ENCODE data around the gene NDUFA8.

Gene NDUFA8

GRCh38 chr9:122113574-122113973, 46.0 kb downstream of the NDUFA8 start:
- no peak overlapping the region for H3K27ac ChIP-seq (ENCODE audit: poor library complexity, severe bottlenecking)
- DNase-seq (ENCODE audit: low spot score) = no peak
- ATAC-seq (ENCODE audit: low read depth) = no peak

GRCh38 chr9:122112238-122112637, 47.3 kb downstream of the NDUFA8 start:
- Histone ChIP-seq H3K4me3 (ENCODE audit: severe bottlenecking) (no peak overlapping the region), H3K9me3 (ENCODE audit: severe bottlenecking) (no peaks in the 10 kb centered on the region), H3K27ac (ENCODE audit: poor library complexity, severe bottlenecking) (no peak overlapping the region), H3K27me3 (ENCODE audit: insufficient read depth, poor library complexity, severe bottlenecking) (no peaks in the 10 kb centered on the region), H3K36me3 (ENCODE audit: low read depth) (no peaks in the 10 kb centered on the region), H3K4me1 (ENCODE audit: insufficient read depth, poor library complexity, severe bottlenecking) (no peaks in the 10 kb centered on the region)
- TF ChIP-seq CTCF (IDR thresholded peaks at IDR 0.05; ENCODE audit: poor library complexity, severe bottlenecking) = no peak
- no peak for ATAC-seq (ENCODE audit: low read depth)
- DNase-seq (ENCODE audit: low spot score) = no peak

More at GRCh38 chr9:122113574-122113973, 46.0 kb downstream of the NDUFA8 start:
- H3K4me3 ChIP-seq (ENCODE audit: severe bottlenecking) = no peak overlapping the region
- no peaks in the 10 kb centered on the region for H3K9me3 ChIP-seq (ENCODE audit: severe bottlenecking)
- no peaks in the 10 kb centered on the region for H3K4me1 ChIP-seq (ENCODE audit: insufficient read depth, poor library complexity, severe bottlenecking)
- H3K36me3 ChIP-seq (ENCODE audit: low read depth) = no peaks in the 10 kb centered on the region
- no peak for TF ChIP-seq CTCF (IDR thresholded peaks at IDR 0.05; ENCODE audit: poor library complexity, severe bottlenecking)
- no peaks in the 10 kb centered on the region for H3K27me3 ChIP-seq (ENCODE audit: insufficient read depth, poor library complexity, severe bottlenecking)

GRCh38 chr9:122111413-122112085, 48.0 kb downstream of the NDUFA8 start:
- H3K9me3 ChIP-seq (ENCODE audit: severe bottlenecking) = no peaks in the 10 kb centered on the region
- H3K27ac ChIP-seq (ENCODE audit: poor library complexity, severe bottlenecking) = no peak overlapping the region
- no peak for DNase-seq (ENCODE audit: low spot score)
- H3K4me1 ChIP-seq (ENCODE audit: insufficient read depth, poor library complexity, severe bottlenecking) = no peaks in the 10 kb centered on the region
- no peaks in the 10 kb centered on the region for H3K36me3 ChIP-seq (ENCODE audit: low read depth)
- no peak for TF ChIP-seq CTCF (IDR thresholded peaks at IDR 0.05; ENCODE audit: poor library complexity, severe bottlenecking)
- H3K27me3 ChIP-seq (ENCODE audit: insufficient read depth, poor library complexity, severe bottlenecking) = no peaks in the 10 kb centered on the region
- no peak overlapping the region for H3K4me3 ChIP-seq (ENCODE audit: severe bottlenecking)
- no peak for ATAC-seq (ENCODE audit: low read depth)

GRCh38 chr9:122110100-122110833, 49.3 kb downstream of the NDUFA8 start:
- Histone ChIP-seq H3K4me3 (ENCODE audit: severe bottlenecking) (no peak overlapping the region), H3K27me3 (ENCODE audit: insufficient read depth, poor library complexity, severe bottlenecking) (no peaks in the 10 kb centered on the region), H3K27ac (ENCODE audit: poor library complexity, severe bottlenecking) (no peak overlapping the region), H3K9me3 (ENCODE audit: severe bottlenecking) (no peaks in the 10 kb centered on the region), H3K36me3 (ENCODE audit: low read depth) (no peaks in the 10 kb centered on the region), H3K4me1 (ENCODE audit: insufficient read depth, poor library complexity, severe bottlenecking) (no peaks in the 10 kb centered on the region)
- DNase-seq (ENCODE audit: low spot score) = no peak
- TF ChIP-seq CTCF (IDR thresholded peaks at IDR 0.05; ENCODE audit: poor library complexity, severe bottlenecking) = no peak
- no peak for ATAC-seq (ENCODE audit: low read depth)
